Activated naive CD4-positive, alpha-beta T cell treated with anti-CD3 and anti-CD28 coated beads, Interleukin-2, amount 50 U/mL, for 16 hours (primary cell): ENCODE measurements around the gene AARS1.
"Not testable (repeated sequence)": the region's sequence is repeated elsewhere in the genome, so short reads cannot be mapped to it uniquely, and the experiment has no call there.

Experiments used
- DNase-seq: peaks from one replicate; pipeline ENCODE4 v3.0.0-alpha.2; 2020

AARS1 gene

GRCh38 chr16:70223216-70223615, 66.1 kb downstream of the AARS1 start:
- not testable (repeated sequence) for DNase-seq

- not testable (repeated sequence) for DNase-seq
Observed at GRCh38 chr16:70222574-70222973, 66.7 kb downstream of the AARS1 start.

GRCh38 chr16:70218586-70218985, 70.7 kb downstream of the AARS1 start:
- not testable (repeated sequence) for DNase-seq

- DNase-seq = not testable (repeated sequence)
Observed at GRCh38 chr16:70206382-70206781, 82.9 kb downstream of the AARS1 start.

GRCh38 chr16:70204668-70205405, 84.5 kb downstream of the AARS1 start:
- DNase-seq = not testable (repeated sequence)

- not testable (repeated sequence) for DNase-seq
Observed at GRCh38 chr16:70204010-70204409, 85.3 kb downstream of the AARS1 start.

GRCh38 chr16:70203508-70203907, 85.8 kb downstream of the AARS1 start:
- DNase-seq = not testable (repeated sequence)
